NOMO-1 treated with DMSO at 0.1 percent for 48 hours (cell line): Measurements from ENCODE around the gene LMO7.

Source experiments
- DNase-seq: peaks from one replicate; lab custom pipeline; 2025; ENCODE audit not compliant: unreplicated experiment; lab: John Stamatoyannopoulos, UW

Gene LMO7

GRCh38 chr13:75877071-75877470, 240.9 kb downstream of the LMO7 start:
- no peak for DNase-seq

- DNase-seq: no peak
Observed at GRCh38 chr13:75879656-75880055, 243.5 kb downstream of the LMO7 start.

GRCh38 chr13:75881109-75881775, 245.1 kb downstream of the LMO7 start:
- no peak for DNase-seq

- no peak for DNase-seq
Observed at GRCh38 chr13:75882261-75882660, 246.1 kb downstream of the LMO7 start.

- DNase-seq: no peak
Observed at GRCh38 chr13:75889427-75889826, 253.3 kb downstream of the LMO7 start.

GRCh38 chr13:75895168-75895567, 259.0 kb downstream of the LMO7 start:
- DNase-seq: no peak

GRCh38 chr13:75896271-75896670, 260.1 kb downstream of the LMO7 start:
- DNase-seq: no peak

- DNase-seq: no peak
Observed at GRCh38 chr13:75897386-75897785, 261.3 kb downstream of the LMO7 start.

- DNase-seq: no peak
Observed at GRCh38 chr13:75901501-75901900, 265.4 kb downstream of the LMO7 start.

- DNase-seq: no peak
Observed at GRCh38 chr13:75902166-75903104, 266.3 kb downstream of the LMO7 start.

- DNase-seq: no peak
Observed at GRCh38 chr13:75904012-75904411, 267.9 kb downstream of the LMO7 start.

- no peak for DNase-seq
Observed at GRCh38 chr13:75906315-75906714, 270.2 kb downstream of the LMO7 start.

- DNase-seq: no peak
Observed at GRCh38 chr13:75907044-75907443, 270.9 kb downstream of the LMO7 start.

- DNase-seq: no peak
Observed at GRCh38 chr13:75908141-75908540, 272.0 kb downstream of the LMO7 start.
